Measurements from ENCODE around the gene EPS15. TPM values are rescaled to one million over a fixed set of nuclear protein-coding genes. Genes with fewer than 3 reads are reported as not detected.

Gene EPS15
- total and polyA plus RNA-seq, 11 donors: 19.9 to 80.6 (median 67.8) TPM

DNA sequence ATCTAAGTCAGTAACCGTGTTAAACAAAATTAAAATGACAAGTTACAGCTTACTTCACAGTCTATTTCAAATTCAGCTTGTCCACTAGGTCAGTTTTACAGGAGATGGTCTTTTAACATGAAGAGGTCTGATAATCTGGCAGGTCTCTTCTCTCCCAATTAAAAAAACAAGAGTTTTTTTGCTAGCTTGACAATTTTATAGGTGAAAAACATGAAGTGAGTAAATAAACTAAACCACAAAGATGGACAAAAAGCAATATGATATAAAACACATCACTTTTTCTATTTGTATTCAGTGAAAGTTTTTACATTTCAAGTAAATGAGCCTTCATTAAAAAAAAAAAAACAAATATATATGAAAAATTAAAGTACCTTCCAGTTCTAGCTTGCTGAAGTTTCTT, 163.7 kb downstream of the EPS15 start:
- 87 to 98% (median 95%) methylated on average over 1 of the region's 1 CpG for WGBS, 4 donors
- H3K27ac ChIP-seq: no peak overlapping the region
- DNase-seq (no peak), ATAC-seq (no peak)
- no peaks in the 10 kb centered on the region for H3K27me3 ChIP-seq
- intact Hi-C loops (cut with DNase I): loop anchor here in 1 of 10 donors (10.0 kb wide), 1 partner anchor 179 kb away; no protein-coding TSS in a partner anchor
- peaks cover 0 to 78% (median 66%) of the 10 kb centered on the region in 9 donors for H3K36me3 ChIP-seq
- TF ChIP-seq CTCF (IDR thresholded peaks at IDR 0.05) (no peak), POLR2A (IDR thresholded peaks at IDR 0.05) (no peak)
- H3K4me1 ChIP-seq: no peaks in the 10 kb centered on the region
- H3K4me3 ChIP-seq: no peak overlapping the region
- no peaks in the 10 kb centered on the region for H3K9me3 ChIP-seq

DNA sequence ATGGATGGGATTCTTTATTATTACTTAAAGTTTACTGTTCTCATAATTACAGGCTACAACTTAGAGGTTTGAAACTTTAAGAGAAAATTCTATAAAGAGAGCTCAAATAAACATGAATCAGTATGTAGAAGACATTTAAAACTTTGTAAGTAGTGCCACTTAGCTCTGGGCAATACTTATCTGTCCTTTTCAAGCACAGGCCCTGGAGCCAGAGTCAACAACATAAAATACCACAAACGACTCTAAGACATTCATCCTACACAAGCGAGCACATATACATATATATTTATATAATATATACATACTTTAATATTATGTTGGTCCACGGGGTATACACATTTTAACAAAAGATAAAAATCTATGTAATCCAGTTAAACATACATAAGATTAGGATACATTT, 164.7 kb downstream of the EPS15 start:
- no peaks in the 10 kb centered on the region for H3K9me3 ChIP-seq
- 72 to 86% (median 83%) methylated on average over 3 of the region's 3 CpGs for WGBS, 4 donors
- no peaks in the 10 kb centered on the region for H3K4me1 ChIP-seq
- H3K27ac ChIP-seq: no peak overlapping the region
- H3K4me3 ChIP-seq: no peak overlapping the region
- intact Hi-C loops (cut with DNase I): loop anchor here in 1 of 10 donors (10.0 kb wide), 1 partner anchor 180 kb away; no protein-coding TSS in a partner anchor
- DNase-seq (no peak), ATAC-seq (no peak)
- no peaks in the 10 kb centered on the region for H3K27me3 ChIP-seq
- TF ChIP-seq CTCF (IDR thresholded peaks at IDR 0.05): no peak
- no peak for TF ChIP-seq POLR2A (IDR thresholded peaks at IDR 0.05)
- H3K36me3 ChIP-seq: peaks cover 0 to 71% (median 56%) of the 10 kb centered on the region in 9 donors

- no peak for DNase-seq
- Histone ChIP-seq H3K36me3 (peaks cover 0 to 48% (median 38%) of the 10 kb centered on the region in 9 donors), H3K9me3 (no peaks in the 10 kb centered on the region), H3K27me3 (no peaks in the 10 kb centered on the region), H3K4me3 (no peak overlapping the region), H3K4me1 (no peaks in the 10 kb centered on the region), H3K27ac (no peak overlapping the region)
- TF ChIP-seq POLR2A (IDR thresholded peaks at IDR 0.05): no peak
- TF ChIP-seq CTCF (IDR thresholded peaks at IDR 0.05): no peak
- intact Hi-C loops (cut with DNase I): loop anchor here in 1 of 10 donors (10.0 kb wide), 1 partner anchor 183 kb away; no protein-coding TSS in a partner anchor
- WGBS, 4 donors: 92 to 100% (median 97%) methylated on average over 1 of the region's 1 CpG
- no peak for ATAC-seq
Measured at GRCh38 chr1:51351907-51352306, 167.2 kb downstream of the EPS15 start.

DNA sequence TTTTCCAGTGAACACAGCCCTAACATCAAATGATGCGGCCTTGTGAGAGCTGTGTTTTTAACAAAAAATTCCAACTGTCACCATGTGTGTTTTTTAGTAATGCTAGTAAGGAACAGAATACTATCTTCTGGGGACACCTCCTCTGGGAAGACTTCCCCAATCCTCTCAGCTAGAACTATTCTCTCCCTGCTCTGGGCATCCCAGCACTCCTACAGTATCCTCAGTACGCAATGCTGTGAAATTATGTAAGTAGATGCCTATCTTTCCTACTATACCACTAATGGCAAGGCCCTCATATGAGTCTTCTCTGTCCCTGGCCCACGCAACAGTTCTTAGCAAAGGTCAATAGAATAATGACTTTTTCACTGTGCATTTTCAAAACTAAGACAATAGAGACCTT, 169.2 kb downstream of the EPS15 start:
- Histone ChIP-seq H3K4me1 (peaks cover 0 to 7% (median 0%) of the 10 kb centered on the region in 12 donors), H3K4me3 (no peak overlapping the region), H3K27ac (no peak overlapping the region), H3K27me3 (peaks cover 0 to 18% (median 7%) of the 10 kb centered on the region in 9 donors), H3K36me3 (peaks cover 0 to 27% (median 18%) of the 10 kb centered on the region in 9 donors), H3K9me3 (no peaks in the 10 kb centered on the region)
- TF ChIP-seq CTCF (IDR thresholded peaks at IDR 0.05) (no peak), POLR2A (IDR thresholded peaks at IDR 0.05) (no peak)
- DNase-seq: no peak
- intact Hi-C loops (cut with DNase I): loop anchor here in 2 of 10 donors (10.0 kb wide), 1 partner anchor 185 kb away; no protein-coding TSS in a partner anchor
- no peak for ATAC-seq
- WGBS, 4 donors: 96 to 100% (median 97%) methylated on average over 3 of the region's 3 CpGs
